Tongue (tissue), 2 donors: Measurements from ENCODE around the gene SH3RF2. TPM values are rescaled to one million over a fixed set of nuclear protein-coding genes. Genes with fewer than 3 reads are reported as not detected.
"Not testable (repeated sequence)": the region's sequence is repeated elsewhere in the genome, so short reads cannot be mapped to it uniquely, and the experiment has no call there.

Source experiments
- DNase-seq: peaks from one replicate; pipeline ENCODE4 v3.0.0-alpha.2; 2015
- total RNA-seq: library from RNA; depleted of rRNA; stranded (reverse); fragments of >200 nt; gene quantifications from one replicate; pipeline ENCODE4 v1.2.3, GENCODE V29; 2014

Gene SH3RF2
- total RNA-seq, result 14.3 TPM

GRCh38 chr5:145936401-145937131 is at the start of gene SH3RF2:
SH3RF2 (plus strand) TSS chr5:145936578; CDS start chr5:145937929, 1,351 bp downstream.
- DNase-seq, result peak; percentile 87

GRCh38 chr5:145887217-145887616 is 49.2 kb upstream of the SH3RF2 start:
- no peak for DNase-seq

- DNase-seq, result peak; percentile 41
These were observed 48.3 kb upstream of the SH3RF2 start for GRCh38 chr5:145887976-145888574.

- no peak for DNase-seq
These were observed 46.8 kb upstream of the SH3RF2 start for GRCh38 chr5:145889611-145890010.

GRCh38 chr5:145891378-145891777 is 45.0 kb upstream of the SH3RF2 start:
- DNase-seq, result not testable (repeated sequence)

- no peak for DNase-seq
These were observed 38.2 kb upstream of the SH3RF2 start for GRCh38 chr5:145898171-145898570.

- no peak for DNase-seq
These were observed 34.0 kb upstream of the SH3RF2 start for GRCh38 chr5:145902421-145902820.

- DNase-seq, result no peak
These were observed 33.3 kb upstream of the SH3RF2 start for GRCh38 chr5:145903113-145903512.

GRCh38 chr5:145903867-145904266 is 32.5 kb upstream of the SH3RF2 start:
- no peak for DNase-seq

GRCh38 chr5:145904743-145905142 is 31.6 kb upstream of the SH3RF2 start:
- DNase-seq, result no peak

- peak; percentile 51 for DNase-seq
These were observed 30.0 kb upstream of the SH3RF2 start for GRCh38 chr5:145906401-145906800.

GRCh38 chr5:145908206-145908960 is 28.0 kb upstream of the SH3RF2 start:
- DNase-seq, result no peak

- no peak for DNase-seq
These were observed 25.2 kb upstream of the SH3RF2 start for GRCh38 chr5:145911164-145911563.

GRCh38 chr5:145912019-145912418 is 24.4 kb upstream of the SH3RF2 start:
- no peak for DNase-seq

- no peak for DNase-seq
These were observed 23.8 kb upstream of the SH3RF2 start for GRCh38 chr5:145912594-145912993.

- DNase-seq, result no peak
These were observed 22.7 kb upstream of the SH3RF2 start for GRCh38 chr5:145913701-145914100.

GRCh38 chr5:145915970-145916638 is 20.3 kb upstream of the SH3RF2 start:
- no peak for DNase-seq

- no peak for DNase-seq
These were observed 19.1 kb upstream of the SH3RF2 start for GRCh38 chr5:145917288-145917687.

GRCh38 chr5:145918397-145918796 is 18.0 kb upstream of the SH3RF2 start:
- no peak for DNase-seq

- DNase-seq, result no peak
These were observed 17.0 kb upstream of the SH3RF2 start for GRCh38 chr5:145919413-145919812.

GRCh38 chr5:145920542-145921210 is 15.7 kb upstream of the SH3RF2 start:
- no peak for DNase-seq

- DNase-seq, result no peak
These were observed 15.2 kb upstream of the SH3RF2 start for GRCh38 chr5:145921211-145921610.
